ENCODE measurements around the gene RNASE7. TPM values are rescaled to one million over a fixed set of nuclear protein-coding genes. Genes with fewer than 3 reads are reported as not detected.

The RNASE7 gene
- polyA plus RNA-seq, 3 donors, result 0.07 TPM; not detected in 2

GRCh38 chr14:21057803-21058675 lies 15.9 kb downstream of the RNASE7 start, which contains the start of gene RNASE8:
Gene RNASE8, plus strand, starts transcription at chr14:21057822. Its CDS starts 71 bp downstream, at chr14:21057893.
- H3K27ac ChIP-seq (ENCODE audit: low read depth, low read length), result no peak within 1 kb of the TSS
- WGBS, 3 donors, result 70 to 77% (median 71%) methylated on average over 8 of the region's 8 CpGs

- no peak overlapping the region for H3K27ac ChIP-seq (ENCODE audit: low read depth, low read length)
- WGBS, 3 donors, result 86 to 92% (median 89%) methylated on average over 5 of the region's 5 CpGs
Observed at GRCh38 chr14:21058903-21059302, 16.7 kb downstream of the RNASE7 start.

DNA sequence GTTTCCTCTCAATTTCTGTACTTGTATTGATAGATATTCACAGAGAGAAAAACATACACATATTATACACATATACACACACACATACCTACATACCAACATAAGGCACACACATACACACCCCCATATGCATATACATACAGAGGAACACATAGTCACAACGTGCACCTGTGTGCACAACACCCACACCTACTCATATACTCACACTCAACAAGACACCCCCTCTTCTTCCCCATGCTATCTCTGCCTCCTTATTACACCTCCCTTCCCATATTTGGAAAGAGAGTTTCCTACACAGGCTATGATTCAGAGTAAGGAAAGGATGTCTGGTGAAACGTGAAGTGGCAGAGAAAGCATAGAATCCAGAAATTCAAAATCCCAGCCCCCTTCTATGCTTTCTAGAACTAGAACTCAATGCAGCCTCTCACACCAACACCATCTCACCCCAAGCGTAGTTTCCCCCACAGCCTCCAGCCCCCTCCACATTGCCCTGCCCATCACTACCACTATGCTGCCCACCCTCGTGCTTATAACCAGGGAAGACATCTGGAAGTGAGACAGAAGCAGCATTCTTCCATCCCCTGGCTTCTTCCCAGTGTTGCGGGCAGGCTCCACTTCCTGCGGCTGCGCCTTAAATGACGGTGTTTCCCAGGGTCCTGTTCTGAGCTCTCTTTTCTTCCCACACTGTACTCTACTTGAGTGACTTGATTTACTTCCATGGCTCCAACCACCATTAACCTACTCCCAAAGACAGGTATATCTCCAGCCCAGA lies 17.9 kb downstream of the RNASE7 start:
- 68 to 82% (median 76%) methylated on average over 8 of the region's 8 CpGs for WGBS, 3 donors
- no peak overlapping the region for H3K27ac ChIP-seq (ENCODE audit: low read depth, low read length)

GRCh38 chr14:21060614-21061346 lies 18.6 kb downstream of the RNASE7 start:
- 32 to 77% (median 71%) methylated on average over 13 of the region's 13 CpGs for WGBS, 3 donors
- H3K27ac ChIP-seq (ENCODE audit: low read depth, low read length), result no peak overlapping the region

- H3K27ac ChIP-seq (ENCODE audit: low read depth, low read length), result no peak overlapping the region
- 85 to 94% (median 90%) methylated on average over 3 of the region's 3 CpGs for WGBS, 3 donors
Observed at GRCh38 chr14:21061347-21061668, 19.1 kb downstream of the RNASE7 start.

- H3K27ac ChIP-seq (ENCODE audit: low read depth, low read length), result no peak overlapping the region
- 59 to 81% (median 61%) methylated on average over 3 of the region's 3 CpGs for WGBS, 3 donors
Observed at GRCh38 chr14:21063479-21063878, 21.3 kb downstream of the RNASE7 start.

GRCh38 chr14:21066882-21067502 lies 24.8 kb downstream of the RNASE7 start:
- H3K27ac ChIP-seq (ENCODE audit: low read depth, low read length), result no peak overlapping the region
- 65 to 84% (median 84%) methylated on average over 7 of the region's 7 CpGs for WGBS, 3 donors

DNA sequence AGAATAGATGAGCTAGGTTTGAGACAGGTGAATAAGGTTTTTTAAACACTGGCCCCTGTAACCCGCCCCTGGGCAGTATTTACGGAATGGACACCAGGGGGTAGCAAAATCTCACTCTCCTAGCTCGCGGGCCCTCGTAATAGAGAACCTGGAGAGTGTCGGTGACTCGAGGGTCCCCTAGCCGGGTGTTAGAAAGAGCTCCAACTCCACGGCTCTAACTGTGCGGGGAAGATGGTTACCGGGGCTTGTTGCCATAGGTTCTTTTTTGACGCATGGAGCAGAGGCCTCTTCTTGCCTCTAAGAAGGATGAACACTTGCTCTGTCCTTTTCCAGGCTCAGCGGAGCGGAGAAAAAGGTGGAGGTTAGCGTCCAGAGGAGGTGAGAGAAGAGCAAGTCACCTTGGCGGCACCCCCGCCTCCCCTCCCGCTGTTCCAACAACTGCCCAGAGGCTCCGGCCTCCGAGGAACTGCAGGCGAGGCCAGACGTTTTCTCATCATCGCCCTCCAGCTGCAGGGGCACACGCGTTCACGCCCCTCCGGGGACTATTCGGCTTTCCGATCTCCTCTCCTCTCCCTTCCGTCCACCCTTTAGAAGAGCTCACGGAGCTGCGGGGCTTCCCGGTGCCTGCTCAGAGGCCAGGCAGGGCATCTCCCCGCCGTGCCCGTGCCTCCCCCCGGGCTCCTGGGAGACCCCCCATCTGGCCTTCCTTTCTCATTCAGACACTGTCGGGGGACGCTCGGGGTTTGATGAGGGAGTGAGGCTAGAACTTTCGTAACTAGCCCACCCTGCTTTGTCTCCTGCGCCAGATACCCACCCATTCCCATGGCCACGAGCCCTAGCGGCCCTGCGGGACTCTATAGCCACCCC lies 26.6 kb downstream of the RNASE7 start:
- H3K27ac ChIP-seq (ENCODE audit: low read depth, low read length), result no peak overlapping the region
- WGBS, 3 donors, result 1 to 9% (median 2%) methylated on average over 45 of the region's 45 CpGs

GRCh38 chr14:21069388-21070082 lies 27.4 kb downstream of the RNASE7 start:
- WGBS, 3 donors, result 1 to 3% (median 1%) methylated on average over 36 to 40 of the region's 40 CpGs
- H3K27ac ChIP-seq (ENCODE audit: low read depth, low read length), result no peak overlapping the region

GRCh38 chr14:21070083-21070609 lies 28.0 kb downstream of the RNASE7 start, which contains the start of gene ARHGEF40:
Gene ARHGEF40, plus strand, starts transcription at chr14:21070304. Its CDS starts 93 bp downstream, at chr14:21070397.
- 0 to 1% (median 1%) methylated on average over 3 to 61 of the region's 63 CpGs for WGBS, 3 donors
- no peak within 1 kb of the TSS for H3K27ac ChIP-seq (ENCODE audit: low read depth, low read length)

- no peak overlapping the region for H3K27ac ChIP-seq (ENCODE audit: low read depth, low read length)
- 1% methylated on average over 23 of the region's 23 CpGs for WGBS, 3 donors
Observed at GRCh38 chr14:21070610-21071224, 28.6 kb downstream of the RNASE7 start.

GRCh38 chr14:21071225-21072030 lies 29.3 kb downstream of the RNASE7 start:
- H3K27ac ChIP-seq (ENCODE audit: low read depth, low read length), result no peak overlapping the region
- WGBS, 3 donors, result 1 to 2% (median 1%) methylated on average over 33 to 37 of the region's 37 CpGs

- H3K27ac ChIP-seq (ENCODE audit: low read depth, low read length), result peak overlapping the region; percentile 8
- WGBS, 3 donors, result 12 to 55% (median 21%) methylated on average over 4 of the region's 4 CpGs
Observed at GRCh38 chr14:21072031-21072473, 29.9 kb downstream of the RNASE7 start.

DNA sequence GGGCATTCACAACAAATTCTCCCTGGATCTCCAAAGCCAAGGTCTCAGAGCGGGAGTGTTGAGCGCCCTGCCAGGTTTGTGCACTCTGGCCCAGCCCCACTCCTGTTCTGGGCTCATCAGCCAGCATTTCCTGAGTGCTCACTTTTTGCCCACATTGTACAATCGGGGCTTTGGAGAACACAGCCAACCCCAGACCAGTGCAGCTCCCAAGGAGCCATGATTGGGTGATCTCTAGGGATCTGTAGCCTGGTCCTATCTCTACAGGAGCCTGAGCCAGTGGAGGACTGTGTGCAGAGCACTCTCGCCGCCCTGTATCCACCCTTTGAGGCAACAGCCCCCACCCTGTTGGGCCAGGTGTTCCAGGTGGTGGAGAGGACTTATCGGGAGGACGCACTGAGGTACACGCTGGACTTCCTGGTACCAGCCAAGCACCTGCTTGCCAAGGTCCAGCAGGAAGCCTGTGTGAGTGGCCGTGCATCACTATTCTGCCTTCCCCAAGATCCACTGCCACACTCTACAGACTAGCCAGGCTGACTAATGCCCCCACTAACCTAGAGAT lies 30.7 kb downstream of the RNASE7 start:
- WGBS, 3 donors, result 68 to 84% (median 78%) methylated on average over 9 of the region's 9 CpGs
- no peak overlapping the region for H3K27ac ChIP-seq (ENCODE audit: low read depth, low read length)

DNA sequence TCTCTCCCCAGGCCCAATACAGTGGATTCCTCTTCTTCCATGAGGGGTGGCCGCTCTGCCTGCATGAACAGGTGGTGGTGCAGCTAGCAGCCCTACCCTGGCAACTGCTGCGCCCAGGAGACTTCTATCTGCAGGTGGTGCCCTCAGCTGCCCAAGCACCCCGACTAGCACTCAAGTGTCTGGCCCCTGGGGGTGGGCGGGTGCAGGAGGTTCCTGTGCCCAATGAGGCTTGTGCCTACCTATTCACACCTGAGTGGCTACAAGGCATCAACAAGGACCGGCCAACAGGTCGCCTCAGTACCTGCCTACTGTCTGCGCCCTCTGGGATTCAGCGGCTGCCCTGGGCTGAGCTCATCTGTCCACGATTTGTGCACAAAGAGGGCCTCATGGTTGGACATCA lies 31.8 kb downstream of the RNASE7 start:
- H3K27ac ChIP-seq (ENCODE audit: low read depth, low read length), result no peak overlapping the region
- WGBS, 3 donors, result 88 to 93% (median 92%) methylated on average over 9 of the region's 9 CpGs

All from adipose tissue (tissue), 3 donors.